Measurements from ENCODE around the gene RRM2.

GRCh38 chr2:10076511-10076910 is 46.0 kb upstream of the RRM2 start:
- TF ChIP-seq CTCF (IDR thresholded peaks at IDR 0.05; ENCODE audit: poor library complexity, severe bottlenecking) (no peak), TAF1 (IDR thresholded peaks at IDR 0.05; ENCODE audit: low read depth) (no peak), REST (IDR thresholded peaks at IDR 0.05; ENCODE audit: borderline replicate concordance) (no peak), POLR2AphosphoS5 (IDR thresholded peaks at IDR 0.05) (no peak), EP300 (conservative IDR thresholded peaks at IDR 0.05; ENCODE audit: poor library complexity, severe bottlenecking) (no peak), SMC3 (conservative IDR thresholded peaks at IDR 0.05; ENCODE audit: poor library complexity) (no peak), EZH2 (IDR thresholded peaks at IDR 0.05; ENCODE audit: borderline replicate concordance, insufficient read depth, low read length, poor library complexity, severe bottlenecking) (no peak)

Measured in neural cell (in vitro differentiated cells).